GM15510 (cell line): ENCODE results near the gene BTG1.

ENCODE experiments used
- POLR2A ChIP-seq: IDR thresholded peaks from 3 replicates; pipeline ENCODE4 v1.6.1; 2011; ENCODE audit warnings: borderline replicate concordance; ENCODE audit not compliant: insufficient read length; ENCODE audit errors: extremely low read depth

BTG1 gene

DNA sequence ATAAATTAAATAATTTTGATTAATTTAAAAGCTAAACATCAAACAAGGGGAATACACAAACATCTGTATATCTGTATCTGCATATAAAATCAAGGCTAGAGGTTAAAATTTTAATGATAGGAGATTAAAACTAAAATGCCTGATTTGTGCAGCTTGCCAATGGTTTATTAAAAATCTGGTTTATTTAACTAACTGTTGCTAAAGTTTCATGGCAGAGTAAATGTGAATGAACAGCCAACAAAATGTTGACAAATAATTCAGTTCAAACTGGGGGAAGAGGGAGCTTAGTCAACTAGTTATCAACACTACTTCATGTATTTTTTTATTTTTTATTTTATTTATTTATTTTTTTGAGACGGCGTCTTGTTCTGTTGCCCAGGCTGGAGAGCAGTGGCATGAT lies 43.0 kb downstream of the BTG1 start:
- no peak for TF ChIP-seq POLR2A

DNA sequence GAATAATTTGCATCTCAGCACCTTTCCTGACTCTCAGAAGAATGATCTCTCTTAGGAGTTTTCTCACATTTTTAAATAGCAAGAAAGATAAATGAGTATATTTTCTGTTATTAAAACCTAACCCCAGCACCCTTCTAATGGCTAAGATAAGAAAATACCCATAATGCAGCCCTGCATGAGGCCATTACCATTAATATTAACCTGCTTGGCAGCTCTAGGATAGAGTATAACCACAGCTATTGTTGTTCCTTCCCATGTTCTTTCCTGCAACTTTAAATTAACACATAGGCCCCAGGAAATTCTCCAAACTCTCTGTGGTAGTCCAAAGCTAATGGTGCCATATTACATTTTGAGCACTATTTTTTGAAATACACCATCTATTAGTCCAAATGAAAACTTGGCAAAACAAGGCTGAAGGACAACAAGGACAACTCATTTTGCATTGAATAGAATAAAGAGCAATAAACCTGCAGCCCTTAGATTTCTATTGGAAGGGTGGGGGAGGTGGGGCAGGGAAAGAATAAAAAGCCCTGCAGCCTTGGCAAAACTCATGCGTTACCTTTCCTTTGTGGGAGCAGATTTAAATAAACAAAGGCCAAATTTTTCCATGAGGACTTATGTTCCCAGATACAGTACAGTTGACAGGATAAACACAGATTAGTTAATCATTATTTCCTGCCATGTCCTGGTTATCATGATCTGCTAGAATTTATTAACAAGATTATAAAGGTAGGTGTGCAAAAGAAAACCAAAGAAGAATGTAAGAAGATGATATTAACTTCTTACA lies 46.9 kb downstream of the BTG1 start:
- no peak for TF ChIP-seq POLR2A

DNA sequence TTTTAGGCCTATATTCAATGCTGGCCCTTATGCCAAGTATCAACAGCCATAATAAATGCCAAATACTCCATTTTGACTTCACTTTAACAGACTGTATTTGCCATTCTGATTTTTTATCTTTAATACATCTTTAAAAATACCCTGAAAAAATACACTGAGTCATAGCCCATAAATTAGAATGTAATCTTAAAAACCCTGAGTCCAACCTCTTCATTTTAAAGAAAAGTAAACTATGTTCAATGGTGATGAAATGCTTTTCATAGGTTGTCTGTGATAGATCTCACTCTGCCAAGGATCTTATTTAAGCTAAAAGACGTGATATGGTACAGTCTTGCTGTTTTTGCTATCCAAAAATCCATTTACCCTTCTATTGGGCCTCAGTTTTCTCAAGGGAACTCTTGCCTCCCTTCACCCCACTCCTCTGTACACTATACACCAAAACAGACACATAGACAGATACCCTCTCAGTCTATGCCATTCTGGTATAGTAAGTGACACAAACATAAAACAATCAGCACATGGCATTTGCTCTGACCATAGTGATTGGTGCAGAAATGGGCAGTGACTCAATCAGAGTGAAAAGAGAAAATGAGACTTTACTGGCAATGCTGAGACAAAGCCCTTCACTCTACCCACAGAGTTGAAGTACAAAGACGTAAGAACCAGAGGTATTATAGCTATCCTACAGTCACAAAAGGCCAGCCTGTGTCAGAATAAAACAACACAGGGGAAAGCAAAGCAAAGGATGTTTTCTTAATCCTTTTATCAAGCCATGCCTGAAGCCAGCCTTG lies 49.1 kb downstream of the BTG1 start:
- TF ChIP-seq POLR2A: no peak

DNA sequence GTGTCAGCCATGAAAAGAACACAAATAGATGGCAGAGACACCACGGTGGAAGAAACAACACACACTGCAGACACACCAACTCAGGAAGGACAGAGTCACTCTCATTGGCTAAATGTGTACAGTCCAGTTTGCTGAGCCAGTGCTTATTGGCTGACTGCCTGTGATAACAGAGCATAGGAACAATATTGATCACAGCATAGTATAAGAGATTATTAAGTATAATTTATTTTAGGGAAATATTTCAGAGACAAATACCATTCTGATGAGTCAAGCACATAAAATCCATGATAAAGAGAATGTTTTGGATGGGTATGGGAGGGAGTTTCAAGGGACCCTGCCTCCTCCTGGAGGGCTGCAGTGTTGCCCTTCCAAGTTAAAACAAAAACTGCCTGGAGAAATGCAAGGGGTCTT lies 50.9 kb downstream of the BTG1 start:
- no peak for TF ChIP-seq POLR2A
